Lower leg skin (tissue), 4 donors: ENCODE results near the gene BCAS2. TPM values are rescaled to one million over a fixed set of nuclear protein-coding genes. Genes with fewer than 3 reads are reported as not detected.

Source experiments
- DNase-seq, 2 donors: peaks; one replicate each; pipeline ENCODE4 v3.0.0-alpha.2; 2019; ENCODE audit warnings: low spot score in 2 of 2
- H3K4me3 ChIP-seq: fragments of 200-600 bp; sonication (generic); 2 replicates; pipeline ENCODE4 v1.5.1; 2017; ENCODE audit warnings: mild to moderate bottlenecking, low read depth; ENCODE audit not compliant: poor library complexity, severe bottlenecking
- POLR2A ChIP-seq, 2 donors: fragments of 450-650 bp; IDR thresholded peaks; one replicate each; pipeline ENCODE4 v1.6.1; 2016 to 2017; ENCODE audit warnings: antibody characterized with exemption in 2 of 2, mild to moderate bottlenecking in 1 of 2, moderate library complexity in 1 of 2
- WGBS, 2 donors: methylation state at CpG; one replicate each; pipeline ENCODE4 v1.1.5; 2018; 5-methylcytosine and 5-hydroxymethylcytosine counted together
- intact Hi-C: fragments of 100-400 bp; cut with DNase I; formaldehyde crosslinking; loops from one replicate; pipeline ENCODE4 v1.15.0; 2023; ENCODE audit warnings: low total_unique reads
- total RNA-seq, 4 donors: library from RNA; depleted of rRNA; stranded (reverse); fragments of >200 nt; gene quantifications; one replicate each; pipeline ENCODE4 v1.1.0, GENCODE V29; 2016
- TF ChIP-seq, protein P1 (sequence below), 3 donors: fragments of 450-650 bp; IDR thresholded peaks; one replicate each; pipeline ENCODE4 v1.5.1; 2016; ENCODE audit warnings: antibody characterized with exemption in 3 of 3, mild to moderate bottlenecking in 3 of 3, moderate library complexity in 2 of 3

BCAS2 gene
- 10 to 100 TPM; 30.0 to 38.6 (median 36.0) TPM for total RNA-seq

DNA sequence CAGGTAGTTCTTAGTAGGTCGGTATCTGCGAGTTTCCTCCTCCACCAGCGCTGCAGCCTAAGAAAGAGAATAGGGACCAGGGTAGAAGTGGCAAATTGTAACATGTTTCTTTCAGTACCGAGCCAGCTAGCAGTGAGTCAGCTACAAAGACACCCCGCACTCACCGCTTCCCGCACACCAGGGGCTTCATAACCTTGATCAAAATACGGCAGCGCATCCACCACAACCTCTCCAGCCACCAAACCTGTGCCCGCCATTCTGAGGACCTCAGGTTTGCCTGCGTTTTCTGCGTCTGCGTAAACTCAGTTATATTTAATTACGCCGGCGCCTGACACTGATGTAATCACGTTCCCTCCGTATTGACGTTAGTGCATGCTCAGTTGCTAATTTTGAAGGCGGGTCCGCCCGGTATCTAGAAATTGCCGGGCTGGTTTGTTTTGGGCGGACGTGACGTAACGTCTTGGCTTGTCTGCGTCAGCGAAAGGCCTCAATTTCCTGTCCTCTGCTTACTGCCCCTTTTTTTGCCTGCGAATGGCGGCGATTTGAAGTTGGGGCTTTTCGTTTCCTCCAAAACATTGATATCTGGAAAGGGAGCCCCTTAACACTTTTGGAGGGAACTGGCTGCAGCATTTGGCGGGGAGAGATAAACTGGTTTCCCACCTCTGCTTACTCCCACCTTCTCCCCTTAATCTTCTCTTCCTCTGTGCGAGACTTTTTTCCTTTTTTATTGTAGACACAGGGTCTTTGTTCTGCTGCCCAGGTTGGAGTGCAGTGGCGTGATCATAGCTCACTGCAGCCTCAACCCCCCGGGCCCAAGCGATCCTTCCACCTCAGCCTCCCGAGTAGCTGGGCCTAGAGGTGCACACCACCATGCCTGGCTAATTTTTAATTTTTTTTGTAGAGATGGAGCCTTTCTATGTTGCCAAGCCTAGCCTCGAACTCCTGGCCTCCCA is at the start of gene BCAS2:
Gene BCAS2 (minus strand): TSS at position 281 of the 953 bp plus-strand sequence. CDS start 24 bp downstream, at position 257.
- peak; percentile 98 to 99 for DNase-seq
- 6% methylated on average over 40 of the region's 40 CpGs for WGBS, 2 donors
- TF ChIP-seq, protein P1, sequence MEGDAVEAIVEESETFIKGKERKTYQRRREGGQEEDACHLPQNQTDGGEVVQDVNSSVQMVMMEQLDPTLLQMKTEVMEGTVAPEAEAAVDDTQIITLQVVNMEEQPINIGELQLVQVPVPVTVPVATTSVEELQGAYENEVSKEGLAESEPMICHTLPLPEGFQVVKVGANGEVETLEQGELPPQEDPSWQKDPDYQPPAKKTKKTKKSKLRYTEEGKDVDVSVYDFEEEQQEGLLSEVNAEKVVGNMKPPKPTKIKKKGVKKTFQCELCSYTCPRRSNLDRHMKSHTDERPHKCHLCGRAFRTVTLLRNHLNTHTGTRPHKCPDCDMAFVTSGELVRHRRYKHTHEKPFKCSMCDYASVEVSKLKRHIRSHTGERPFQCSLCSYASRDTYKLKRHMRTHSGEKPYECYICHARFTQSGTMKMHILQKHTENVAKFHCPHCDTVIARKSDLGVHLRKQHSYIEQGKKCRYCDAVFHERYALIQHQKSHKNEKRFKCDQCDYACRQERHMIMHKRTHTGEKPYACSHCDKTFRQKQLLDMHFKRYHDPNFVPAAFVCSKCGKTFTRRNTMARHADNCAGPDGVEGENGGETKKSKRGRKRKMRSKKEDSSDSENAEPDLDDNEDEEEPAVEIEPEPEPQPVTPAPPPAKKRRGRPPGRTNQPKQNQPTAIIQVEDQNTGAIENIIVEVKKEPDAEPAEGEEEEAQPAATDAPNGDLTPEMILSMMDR (IDR thresholded peaks at IDR 0.05): no peak
- peak in 1 of 2 donors; percentile 51 for TF ChIP-seq POLR2A (IDR thresholded peaks at IDR 0.05)
- H3K4me3 ChIP-seq: peak within 1 kb of the TSS; percentile 51
- intact Hi-C loops: no loop called here

- intact Hi-C loops: no loop called here
Measured at GRCh38 chr1:114627107-114627506, 45.7 kb upstream of the BCAS2 start.

GRCh38 chr1:114623364-114623763 is 41.9 kb upstream of the BCAS2 start:
- TF ChIP-seq, protein P1 (IDR thresholded peaks at IDR 0.05): no peak
- TF ChIP-seq POLR2A (IDR thresholded peaks at IDR 0.05): no peak
- WGBS, 2 donors: 94 to 96% methylated on average over 5 of the region's 5 CpGs
- intact Hi-C loops: no loop called here
- DNase-seq: no peak
- no peak overlapping the region for H3K4me3 ChIP-seq

More at GRCh38 chr1:114627107-114627506, 45.7 kb upstream of the BCAS2 start:
- H3K4me3 ChIP-seq: no peak overlapping the region
- 38 to 57% methylated on average over 2 of the region's 2 CpGs for WGBS, 2 donors
- no peak for DNase-seq
- no peak for TF ChIP-seq POLR2A (IDR thresholded peaks at IDR 0.05)
- TF ChIP-seq, protein P1 (IDR thresholded peaks at IDR 0.05): no peak

GRCh38 chr1:114620419-114620818 is 39.0 kb upstream of the BCAS2 start:
- WGBS, 2 donors: 64 to 65% methylated on average over 2 of the region's 2 CpGs
- H3K4me3 ChIP-seq: no peak overlapping the region
- no peak for TF ChIP-seq POLR2A (IDR thresholded peaks at IDR 0.05)
- TF ChIP-seq, protein P1 (IDR thresholded peaks at IDR 0.05): no peak
- no peak for DNase-seq
- intact Hi-C loops: no loop called here

DNA sequence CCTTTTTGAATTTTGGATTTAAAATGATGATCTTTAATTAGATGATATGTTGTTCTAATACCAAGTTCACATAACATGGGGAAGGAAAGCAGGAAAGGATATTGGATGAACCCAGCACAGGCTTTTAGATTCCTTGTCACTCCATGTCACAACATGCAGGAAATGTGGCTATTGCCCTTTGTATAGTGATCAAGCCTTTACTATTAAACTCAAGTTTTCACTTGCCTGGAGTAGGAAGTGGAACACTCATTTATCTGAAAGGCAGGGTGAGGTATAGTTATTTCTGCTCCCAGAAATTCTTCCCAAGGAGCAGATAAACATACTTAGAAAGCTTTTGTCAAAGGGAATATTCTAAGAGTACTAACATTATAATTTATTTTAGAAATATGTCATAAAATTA is 37.2 kb upstream of the BCAS2 start:
- intact Hi-C loops: no loop called here
- no peak for DNase-seq
- no peak overlapping the region for H3K4me3 ChIP-seq
- TF ChIP-seq, protein P1 (IDR thresholded peaks at IDR 0.05): no peak
- TF ChIP-seq POLR2A (IDR thresholded peaks at IDR 0.05): no peak
